HEK293 (cell line): ENCODE results near the gene UBE3A.

Source experiments
- ATF2 ChIP-seq: fragments of 450-650 bp; formaldehyde crosslinking; IDR thresholded peaks from 2 replicates; pipeline ENCODE4 v1.5.1; 2016; ENCODE audit warnings: missing biosample characterization, missing genetic modification characterization, low read depth
- SP7 ChIP-seq: fragments of 450-650 bp; formaldehyde crosslinking; IDR thresholded peaks from 2 replicates; pipeline ENCODE4 v1.5.1; 2016; ENCODE audit warnings: missing biosample characterization, missing genetic modification characterization
- TCF7L2 ChIP-seq: IDR thresholded peaks from 2 replicates; pipeline ENCODE4 v1.6.1; 2011; ENCODE audit warnings: low read depth, mild to moderate bottlenecking, inconsistent platforms, low read length, moderate library complexity, borderline replicate concordance

- TF ChIP-seq SP7 (tag by site-specific recombination) (no peak), ATF2 (tag by site-specific recombination) (no peak), TCF7L2 (no peak)
Observed at GRCh38 chr15:25468611-25469010, 29.8 kb upstream of the UBE3A start.
